ENCODE data around the gene TRAFD1. TPM values are rescaled to one million over a fixed set of nuclear protein-coding genes. Genes with fewer than 3 reads are reported as not detected.
"Not testable (repeated sequence)": the region's sequence is repeated elsewhere in the genome, so short reads cannot be mapped to it uniquely, and the experiment has no call there.

Gene TRAFD1
- polyA plus RNA-seq, 4 donors, result 16.5 to 34.5 (median 17.9) TPM

DNA sequence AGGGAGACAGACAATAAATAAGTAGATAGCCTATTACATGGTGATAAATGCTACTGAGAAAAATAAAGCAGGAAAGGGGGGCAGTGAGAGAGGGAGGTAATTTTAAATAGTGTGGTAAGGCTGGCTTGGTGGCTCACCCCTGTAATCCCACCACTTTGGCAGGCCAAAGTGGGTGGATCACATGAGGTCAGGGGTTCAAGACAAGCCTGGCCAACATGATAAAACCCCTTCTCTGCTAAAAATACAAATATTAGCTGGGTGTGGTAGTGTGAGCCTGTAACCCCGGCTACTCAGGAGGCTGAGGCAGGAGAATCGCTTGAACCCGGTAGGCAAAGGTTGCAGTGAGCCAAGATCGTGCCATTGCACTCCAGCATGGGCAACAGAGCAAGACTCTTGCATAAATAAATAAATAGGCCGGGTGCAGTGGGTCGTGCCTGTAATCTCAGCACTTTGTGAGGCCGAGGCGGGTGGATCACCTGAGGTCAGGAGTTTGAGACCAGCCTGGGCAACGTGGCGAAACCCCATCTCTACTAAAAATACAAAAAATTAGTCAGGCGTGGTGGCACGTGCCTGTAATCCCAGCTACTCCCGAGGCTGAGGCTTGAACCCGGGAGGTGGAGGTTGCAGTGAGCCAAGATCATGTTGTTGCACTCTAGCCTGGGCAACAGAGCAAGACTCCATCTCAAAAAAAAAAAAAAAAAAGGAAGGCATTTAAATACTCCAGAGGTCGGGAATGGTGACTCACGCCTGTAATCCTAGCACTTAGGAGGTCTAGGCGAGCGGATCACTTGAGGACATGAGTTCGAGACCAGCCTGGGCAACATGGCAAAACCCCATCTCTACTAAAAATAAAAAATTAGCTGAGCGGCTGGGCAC lies 14.3 kb upstream of the TRAFD1 start:
- H3K27me3 ChIP-seq (ENCODE audit: control insufficient read depth in 3 of 3, insufficient read depth in 3 of 3, low read length in 3 of 3); H3K4me3 ChIP-seq (ENCODE audit: low read depth in 1 of 3, low read length in 3 of 3); FAIRE-seq; H3K36me3 ChIP-seq (ENCODE audit: control insufficient read depth in 3 of 3, insufficient read depth in 2 of 3, low read depth in 1 of 3, low read length in 3 of 3); H3K4me1 ChIP-seq (ENCODE audit: control insufficient read depth in 3 of 3, insufficient read depth in 2 of 3, low read depth in 1 of 3, low read length in 2 of 3); DNase-seq; H3K9me3 ChIP-seq (ENCODE audit: control insufficient read depth in 2 of 2, insufficient read depth in 1 of 2, low read depth in 1 of 2, low read length in 1 of 2); H3K27ac ChIP-seq (ENCODE audit: low read depth in 1 of 3, low read length in 2 of 3): not testable (repeated sequence)
- 88 to 90% (median 90%) methylated on average over 20 of the region's 20 CpGs for WGBS, 3 donors

GRCh38 chr12:112111931-112112330 lies 13.4 kb upstream of the TRAFD1 start:
- H3K36me3 ChIP-seq (ENCODE audit: control insufficient read depth in 3 of 3, insufficient read depth in 2 of 3, low read depth in 1 of 3, low read length in 3 of 3), result no peaks in the 10 kb centered on the region
- WGBS, 3 donors, result 66 to 72% (median 69%) methylated on average over 5 of the region's 5 CpGs
- peaks cover 0 to 8% (median 2%) of the 10 kb centered on the region in 3 donors for H3K4me1 ChIP-seq (ENCODE audit: control insufficient read depth in 3 of 3, insufficient read depth in 2 of 3, low read depth in 1 of 3, low read length in 2 of 3)
- FAIRE-seq, result no peak
- H3K4me3 ChIP-seq (ENCODE audit: low read depth in 1 of 3, low read length in 3 of 3), result no peak overlapping the region
- no peak for DNase-seq
- no peaks in the 10 kb centered on the region for H3K27me3 ChIP-seq (ENCODE audit: control insufficient read depth in 3 of 3, insufficient read depth in 3 of 3, low read length in 3 of 3)
- no peak overlapping the region for H3K27ac ChIP-seq (ENCODE audit: low read depth in 1 of 3, low read length in 2 of 3)
- no peaks in the 10 kb centered on the region for H3K9me3 ChIP-seq (ENCODE audit: control insufficient read depth in 2 of 2, insufficient read depth in 1 of 2, low read depth in 1 of 2, low read length in 1 of 2)

DNA sequence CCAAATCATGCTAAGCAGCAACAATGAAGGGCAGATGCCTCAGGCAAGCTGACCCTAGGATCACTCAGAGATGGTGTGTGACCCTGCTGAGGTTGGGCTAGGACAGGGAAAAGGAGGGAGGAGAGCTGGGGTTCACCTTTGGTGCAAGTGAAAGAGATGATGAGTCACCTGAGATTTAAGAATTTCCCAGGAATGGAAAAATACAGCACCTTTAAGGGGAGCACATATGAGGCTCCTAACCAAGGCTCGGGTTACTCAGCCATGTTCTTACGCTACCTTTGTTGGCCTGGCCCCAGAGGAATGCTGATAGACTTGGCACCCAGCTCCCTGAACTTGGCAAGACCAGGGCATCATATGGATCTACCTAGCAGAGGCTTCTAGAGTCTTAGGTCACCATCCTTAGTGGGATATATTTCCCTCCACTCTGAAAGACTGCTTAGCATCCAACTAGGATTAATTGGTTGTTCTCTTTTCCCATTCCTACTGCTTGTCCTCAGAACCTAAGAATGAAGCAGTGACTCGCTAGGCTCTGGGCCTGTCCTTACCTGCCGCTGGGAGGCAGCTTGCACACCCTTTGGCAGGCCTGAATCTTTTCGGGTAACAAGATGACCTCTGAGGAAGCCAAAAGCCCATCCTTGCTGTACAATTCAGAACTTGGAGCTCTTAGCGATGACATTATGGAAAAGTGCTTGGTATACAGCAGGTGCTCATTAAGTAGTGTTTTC lies 12.8 kb upstream of the TRAFD1 start:
- no peak for FAIRE-seq
- Histone ChIP-seq H3K36me3 (ENCODE audit: control insufficient read depth in 3 of 3, insufficient read depth in 2 of 3, low read depth in 1 of 3, low read length in 3 of 3) (no peaks in the 10 kb centered on the region), H3K4me3 (ENCODE audit: low read depth in 1 of 3, low read length in 3 of 3) (no peak overlapping the region), H3K27ac (ENCODE audit: low read depth in 1 of 3, low read length in 2 of 3) (no peak overlapping the region), H3K27me3 (ENCODE audit: control insufficient read depth in 3 of 3, insufficient read depth in 3 of 3, low read length in 3 of 3) (no peaks in the 10 kb centered on the region), H3K9me3 (ENCODE audit: control insufficient read depth in 2 of 2, insufficient read depth in 1 of 2, low read depth in 1 of 2, low read length in 1 of 2) (no peaks in the 10 kb centered on the region), H3K4me1 (ENCODE audit: control insufficient read depth in 3 of 3, insufficient read depth in 2 of 3, low read depth in 1 of 3, low read length in 2 of 3) (peaks cover 0 to 8% (median 2%) of the 10 kb centered on the region in 3 donors)
- no peak for DNase-seq
- WGBS, 3 donors, result 82 to 84% (median 83%) methylated on average over 6 of the region's 6 CpGs

- FAIRE-seq, result no peak
- DNase-seq, result no peak
- Histone ChIP-seq H3K36me3 (ENCODE audit: control insufficient read depth in 3 of 3, insufficient read depth in 2 of 3, low read depth in 1 of 3, low read length in 3 of 3) (no peaks in the 10 kb centered on the region), H3K27ac (ENCODE audit: low read depth in 1 of 3, low read length in 2 of 3) (no peak overlapping the region), H3K4me3 (ENCODE audit: low read depth in 1 of 3, low read length in 3 of 3) (no peak overlapping the region), H3K27me3 (ENCODE audit: control insufficient read depth in 3 of 3, insufficient read depth in 3 of 3, low read length in 3 of 3) (no peaks in the 10 kb centered on the region), H3K4me1 (ENCODE audit: control insufficient read depth in 3 of 3, insufficient read depth in 2 of 3, low read depth in 1 of 3, low read length in 2 of 3) (peaks cover 0 to 8% (median 2%) of the 10 kb centered on the region in 3 donors), H3K9me3 (ENCODE audit: control insufficient read depth in 2 of 2, insufficient read depth in 1 of 2, low read depth in 1 of 2, low read length in 1 of 2) (no peaks in the 10 kb centered on the region)
- 89 to 93% (median 93%) methylated on average over 6 of the region's 6 CpGs for WGBS, 3 donors
These were observed 9.9 kb upstream of the TRAFD1 start for GRCh38 chr12:112115259-112116045.

- DNase-seq (peak; percentile 78 to 84), FAIRE-seq (no peak)
- H3K27ac ChIP-seq (ENCODE audit: low read depth in 1 of 3, low read length in 2 of 3), result peak overlapping the region in 2 of 3 donors; percentile 55 to 67
- 26 to 40% (median 36%) methylated on average over 7 of the region's 7 CpGs for WGBS, 3 donors
- H3K4me3 ChIP-seq (ENCODE audit: low read depth in 1 of 3, low read length in 3 of 3), result no peak overlapping the region
- H3K27me3 ChIP-seq (ENCODE audit: control insufficient read depth in 3 of 3, insufficient read depth in 3 of 3, low read length in 3 of 3), result no peaks in the 10 kb centered on the region
- H3K4me1 ChIP-seq (ENCODE audit: control insufficient read depth in 3 of 3, insufficient read depth in 2 of 3, low read depth in 1 of 3, low read length in 2 of 3), result peaks cover 0 to 8% (median 2%) of the 10 kb centered on the region in 3 donors
- no peaks in the 10 kb centered on the region for H3K36me3 ChIP-seq (ENCODE audit: control insufficient read depth in 3 of 3, insufficient read depth in 2 of 3, low read depth in 1 of 3, low read length in 3 of 3)
- no peaks in the 10 kb centered on the region for H3K9me3 ChIP-seq (ENCODE audit: control insufficient read depth in 2 of 2, insufficient read depth in 1 of 2, low read depth in 1 of 2, low read length in 1 of 2)
These were observed 8.9 kb upstream of the TRAFD1 start for GRCh38 chr12:112116232-112117060.

GRCh38 chr12:112117685-112118084 lies 7.7 kb upstream of the TRAFD1 start:
- DNase-seq (no peak), FAIRE-seq (no peak)
- WGBS, 3 donors, result 78 to 90% (median 86%) methylated on average over 8 of the region's 8 CpGs
- Histone ChIP-seq H3K27ac (ENCODE audit: low read depth in 1 of 3, low read length in 2 of 3) (no peak overlapping the region), H3K4me1 (ENCODE audit: control insufficient read depth in 3 of 3, insufficient read depth in 2 of 3, low read depth in 1 of 3, low read length in 2 of 3) (peaks cover 0 to 8% (median 2%) of the 10 kb centered on the region in 3 donors), H3K9me3 (ENCODE audit: control insufficient read depth in 2 of 2, insufficient read depth in 1 of 2, low read depth in 1 of 2, low read length in 1 of 2) (no peaks in the 10 kb centered on the region), H3K36me3 (ENCODE audit: control insufficient read depth in 3 of 3, insufficient read depth in 2 of 3, low read depth in 1 of 3, low read length in 3 of 3) (no peaks in the 10 kb centered on the region), H3K27me3 (ENCODE audit: control insufficient read depth in 3 of 3, insufficient read depth in 3 of 3, low read length in 3 of 3) (no peaks in the 10 kb centered on the region), H3K4me3 (ENCODE audit: low read depth in 1 of 3, low read length in 3 of 3) (no peak overlapping the region)

GRCh38 chr12:112121780-112122565 lies 3.4 kb upstream of the TRAFD1 start:
- Histone ChIP-seq H3K4me3 (ENCODE audit: low read depth in 1 of 3, low read length in 3 of 3) (no peak overlapping the region), H3K36me3 (ENCODE audit: control insufficient read depth in 3 of 3, insufficient read depth in 2 of 3, low read depth in 1 of 3, low read length in 3 of 3) (no peaks in the 10 kb centered on the region), H3K27me3 (ENCODE audit: control insufficient read depth in 3 of 3, insufficient read depth in 3 of 3, low read length in 3 of 3) (no peaks in the 10 kb centered on the region), H3K4me1 (ENCODE audit: control insufficient read depth in 3 of 3, insufficient read depth in 2 of 3, low read depth in 1 of 3, low read length in 2 of 3) (peaks cover 0 to 10% (median 5%) of the 10 kb centered on the region in 3 donors), H3K9me3 (ENCODE audit: control insufficient read depth in 2 of 2, insufficient read depth in 1 of 2, low read depth in 1 of 2, low read length in 1 of 2) (no peaks in the 10 kb centered on the region), H3K27ac (ENCODE audit: low read depth in 1 of 3, low read length in 2 of 3) (peak overlapping the region in 1 of 3 donors; percentile 60)
- 41 to 65% (median 49%) methylated on average over 11 of the region's 11 CpGs for WGBS, 3 donors
- FAIRE-seq, result no peak
- no peak for DNase-seq

Measured in small intestine (tissue), 7 donors.